Left ventricle myocardium superior (tissue), 1 donor: ENCODE results near the gene GPC6. TPM values are rescaled to one million over a fixed set of nuclear protein-coding genes. Genes with fewer than 3 reads are reported as not detected.
A peak's percentile ranks its signal among the peaks of the same experiment; 100 is the strongest.

Source experiments
- ATAC-seq: fragments of 200-7000 bp; cut with Tn5 transposase; one replicate; pipeline ENCODE4 v1.9.1; 2020; ENCODE audit warnings: mild to moderate bottlenecking, moderate library complexity
- DNase-seq: peaks from one replicate; pipeline ENCODE4 v3.0.0-alpha.2; 2020
- intact Hi-C: fragments of 100-400 bp; cut with micrococcal nuclease; formaldehyde crosslinking; loops from one replicate; pipeline ENCODE4 v1.11.0; 2022
- total RNA-seq: library from RNA; stranded (reverse); fragmentation: NEBNext Ultra II Directional; extraction: Animal tissue kit (Norgen Biotek cat#: 25700); gene quantifications from one replicate; pipeline ENCODE4 v1.2.1, GENCODE V29; 2021
- donor health status: DM: no; HTN: yes; CAD: no; lungs with severe emphysema.

Gene GPC6
- total RNA-seq, 1 donor from 2014 or later = 1.6 TPM

DNA sequence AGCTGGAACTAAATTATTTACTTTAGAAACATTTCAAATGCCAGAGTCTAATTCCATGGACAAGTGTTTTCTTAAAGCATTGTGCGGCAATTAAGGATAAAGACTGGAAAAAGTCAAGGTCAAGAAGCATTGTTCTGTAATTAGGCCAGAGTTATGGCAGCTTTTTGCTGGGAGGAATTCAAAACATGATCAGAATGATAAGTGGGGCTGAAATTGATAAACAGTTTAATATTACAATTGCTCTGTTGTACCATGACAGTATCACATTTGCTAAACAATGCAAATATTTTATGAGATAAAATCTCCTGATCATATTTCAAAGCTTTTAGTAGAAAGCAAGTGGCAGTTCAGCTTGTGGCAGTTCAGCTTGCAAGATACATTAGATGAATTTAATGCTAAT, 513.7 kb downstream of the GPC6 start:
- ATAC-seq = no peak

DNA sequence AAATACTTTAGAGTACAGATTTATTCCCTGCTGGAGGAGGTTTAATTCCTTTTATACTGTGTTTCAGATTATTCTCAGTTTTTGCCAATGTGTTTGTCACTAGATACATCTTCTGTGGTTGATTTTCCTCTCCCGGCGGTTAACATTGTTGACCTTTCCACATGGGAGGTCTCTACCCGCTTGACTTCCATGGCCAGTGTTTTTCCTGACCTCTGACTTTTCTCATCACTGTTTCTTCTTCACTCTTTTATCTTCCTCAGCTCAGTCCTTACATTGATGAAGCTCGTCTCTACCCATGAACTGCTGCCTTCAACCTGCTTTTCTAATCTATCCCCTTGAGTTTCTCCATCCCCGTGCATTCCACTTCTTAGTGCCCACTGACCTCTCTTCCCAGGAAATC, 517.4 kb downstream of the GPC6 start:
- intact Hi-C loops = no loop called here
- DNase-seq (no peak), ATAC-seq (no peak)

More for the DNA sequence above, 513.7 kb downstream of the GPC6 start:
- intact Hi-C loops = no loop called here
- no peak for DNase-seq

DNA sequence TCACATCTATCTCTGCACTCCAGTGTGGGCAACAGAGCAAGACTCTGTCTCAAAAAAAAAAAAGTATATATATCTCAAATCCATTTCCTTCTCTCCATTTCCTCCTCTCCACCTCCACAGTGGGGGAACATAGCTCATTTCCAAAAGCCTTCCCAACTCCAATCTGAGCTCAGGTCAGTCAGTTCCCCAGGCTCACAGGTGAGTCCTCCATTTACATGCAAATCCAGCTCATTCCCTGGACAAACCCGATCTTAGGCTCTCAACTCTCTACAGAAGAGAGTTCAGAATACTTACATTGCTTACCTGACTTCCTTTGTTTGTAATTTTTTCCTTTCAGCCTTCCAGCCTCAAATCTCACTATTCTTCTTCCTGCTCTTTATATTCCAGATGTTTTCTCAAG, 518.3 kb downstream of the GPC6 start:
- intact Hi-C loops = no loop called here
- no peak for ATAC-seq
- DNase-seq = no peak

DNA sequence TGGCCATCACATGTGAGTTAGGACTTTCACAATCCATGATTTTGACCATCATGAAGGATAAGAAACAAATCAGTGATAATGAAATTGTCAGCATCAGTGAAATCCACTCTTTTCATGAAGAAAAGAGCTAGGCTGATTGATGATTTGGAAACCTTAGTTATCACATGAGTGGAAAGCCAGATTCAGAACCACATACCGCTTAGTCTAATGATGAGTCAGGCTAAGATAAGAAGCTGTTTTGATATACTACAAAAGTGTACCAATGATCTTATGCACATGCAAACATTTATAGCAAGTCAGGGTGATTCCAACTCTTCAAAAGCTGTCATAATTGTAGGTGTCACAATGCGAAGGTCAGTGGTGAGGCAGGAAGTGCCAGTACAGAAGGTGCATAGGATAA, 519.3 kb downstream of the GPC6 start:
- intact Hi-C loops = no loop called here
- DNase-seq = no peak
- ATAC-seq = no peak

DNA sequence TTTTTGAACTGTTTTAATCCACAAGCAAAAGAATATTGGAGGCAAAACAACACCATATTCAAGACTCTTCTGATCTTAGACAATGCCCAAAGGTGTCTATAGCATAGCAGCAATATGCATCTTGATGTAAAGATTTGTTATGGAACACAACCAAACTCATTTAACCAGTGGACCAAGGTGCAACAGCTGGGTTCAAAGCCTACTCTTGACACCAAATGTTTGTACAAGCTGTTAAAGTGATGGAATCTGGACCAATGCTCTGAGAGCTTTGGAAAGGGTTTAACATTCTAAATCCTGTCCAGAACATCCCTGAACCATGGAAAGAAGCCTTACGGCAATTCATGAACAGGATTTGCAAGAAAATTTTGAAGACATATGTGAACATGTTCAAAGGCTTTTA, 520.0 kb downstream of the GPC6 start:
- intact Hi-C loops = no loop called here
- no peak for DNase-seq
- no peak for ATAC-seq

DNA sequence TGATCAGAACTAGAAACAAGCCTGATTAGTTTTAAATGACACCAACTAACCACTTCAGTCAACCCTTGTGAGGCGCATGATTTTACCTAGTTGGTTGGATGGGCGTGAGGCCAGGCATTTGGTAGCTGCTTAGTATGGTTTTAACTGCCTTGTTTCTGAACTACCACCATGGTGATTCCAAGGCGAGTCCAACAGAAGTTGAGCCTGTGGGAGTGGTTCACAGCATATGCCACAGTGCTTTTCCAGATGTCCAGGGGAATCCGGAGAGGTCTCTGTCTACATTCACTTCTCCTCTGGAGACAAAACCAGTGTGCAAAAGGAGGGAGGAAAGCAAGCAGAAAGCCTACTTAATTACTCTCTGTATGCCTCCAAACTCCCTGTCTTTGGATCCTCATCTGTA, 524.1 kb downstream of the GPC6 start:
- no peak for ATAC-seq
- no peak for DNase-seq
- intact Hi-C loops = no loop called here

DNA sequence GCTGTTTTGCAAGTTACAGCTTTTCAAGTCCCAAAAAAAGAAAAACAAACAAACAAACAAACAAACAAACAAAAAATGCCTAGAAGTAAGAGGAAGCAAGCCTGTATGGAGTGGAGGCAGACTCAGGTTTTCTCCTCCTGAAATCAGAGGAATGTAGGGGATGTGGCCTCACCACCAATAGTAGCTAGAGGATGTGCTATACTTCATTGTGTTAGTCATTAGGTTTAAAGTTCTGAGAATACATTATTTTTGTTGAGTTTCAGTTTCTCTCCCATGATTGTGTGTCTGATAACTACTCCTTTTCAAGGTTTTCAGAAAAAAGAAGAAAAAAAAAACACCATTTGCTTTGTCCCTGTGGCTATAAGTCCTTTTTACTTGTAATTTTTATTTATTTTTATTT, 524.5 kb downstream of the GPC6 start:
- ATAC-seq = no peak
- intact Hi-C loops = no loop called here
- DNase-seq = no peak

DNA sequence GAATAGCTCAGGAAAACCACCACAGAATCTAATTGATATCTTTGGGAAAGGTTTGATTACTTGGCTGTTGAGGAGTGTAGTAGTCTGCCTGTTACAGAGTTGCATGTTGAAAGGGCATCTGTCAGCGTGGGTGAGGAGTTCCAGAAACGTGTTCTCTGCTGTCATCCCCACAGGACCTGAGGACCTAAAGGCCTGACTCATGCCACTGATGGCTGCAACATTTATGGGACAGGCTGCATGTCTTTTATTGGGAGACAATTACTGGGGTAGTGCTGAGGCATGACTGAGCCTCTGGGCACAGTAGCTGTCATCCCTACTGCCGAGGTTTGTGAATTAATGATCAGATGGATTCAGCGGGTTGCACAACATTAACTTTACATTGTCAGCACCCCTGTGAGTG, 525.9 kb downstream of the GPC6 start:
- intact Hi-C loops = no loop called here
- peak; percentile 47 for ATAC-seq
- no peak for DNase-seq

DNA sequence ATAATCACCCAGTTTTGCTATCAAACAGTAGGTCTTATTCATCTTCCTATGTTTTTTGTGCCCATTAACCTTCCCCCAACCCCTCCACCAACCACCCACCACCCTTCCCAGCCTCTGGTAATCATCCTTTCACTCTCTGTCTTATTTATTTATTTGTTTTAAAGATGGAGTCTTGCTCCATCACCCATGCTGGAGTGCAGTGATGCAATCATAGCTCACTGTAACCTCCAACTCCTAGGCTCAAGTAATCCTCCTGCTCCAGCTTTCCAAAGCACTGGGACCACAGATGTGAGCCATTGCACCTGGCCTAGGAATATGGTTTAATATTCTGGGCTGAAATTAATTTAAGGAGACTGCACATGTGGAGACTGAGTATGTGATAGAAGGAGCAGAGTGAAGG, 527.0 kb downstream of the GPC6 start:
- intact Hi-C loops = no loop called here
- ATAC-seq (no peak), DNase-seq (no peak)

DNA sequence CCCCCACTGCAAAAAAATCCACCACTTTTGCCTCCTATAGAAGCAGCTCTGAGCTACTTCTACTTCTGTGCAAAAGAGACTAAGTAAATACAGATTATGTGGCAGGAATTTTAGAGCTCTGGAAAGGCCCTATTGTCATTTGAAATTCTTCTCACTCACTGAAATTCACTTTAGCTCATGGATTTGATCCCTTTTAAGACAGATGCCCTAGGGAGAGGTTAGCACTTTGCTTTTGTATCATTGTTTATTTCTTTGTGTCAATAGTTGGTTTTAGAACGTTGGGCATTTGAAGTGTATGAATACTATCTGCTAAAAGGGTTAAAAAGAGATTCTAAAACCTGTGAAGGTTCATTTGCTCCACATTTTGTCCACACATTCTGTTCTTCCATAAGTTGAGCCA, 528.7 kb downstream of the GPC6 start:
- intact Hi-C loops = no loop called here
- ATAC-seq (no peak), DNase-seq (no peak)

DNA sequence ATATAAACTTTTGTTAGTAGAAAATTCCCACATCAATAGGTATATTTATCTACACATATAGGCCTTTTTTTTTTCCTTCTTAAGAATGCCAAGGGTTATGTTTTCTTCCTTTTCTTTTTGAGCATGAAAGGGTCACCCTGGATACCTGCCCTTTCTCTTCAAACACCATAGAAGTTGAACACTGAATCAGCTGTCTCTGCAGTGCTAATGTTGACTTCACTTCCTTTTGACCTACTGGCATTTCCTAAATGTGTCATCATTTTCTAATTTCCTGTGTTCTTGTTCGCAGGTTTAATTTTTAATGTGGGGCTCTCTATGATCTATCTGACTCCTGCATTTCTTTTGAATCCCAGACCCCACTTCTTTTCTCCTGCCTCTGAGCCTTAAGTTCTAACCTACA, 532.0 kb downstream of the GPC6 start:
- intact Hi-C loops = no loop called here
- DNase-seq (no peak), ATAC-seq (no peak)

DNA sequence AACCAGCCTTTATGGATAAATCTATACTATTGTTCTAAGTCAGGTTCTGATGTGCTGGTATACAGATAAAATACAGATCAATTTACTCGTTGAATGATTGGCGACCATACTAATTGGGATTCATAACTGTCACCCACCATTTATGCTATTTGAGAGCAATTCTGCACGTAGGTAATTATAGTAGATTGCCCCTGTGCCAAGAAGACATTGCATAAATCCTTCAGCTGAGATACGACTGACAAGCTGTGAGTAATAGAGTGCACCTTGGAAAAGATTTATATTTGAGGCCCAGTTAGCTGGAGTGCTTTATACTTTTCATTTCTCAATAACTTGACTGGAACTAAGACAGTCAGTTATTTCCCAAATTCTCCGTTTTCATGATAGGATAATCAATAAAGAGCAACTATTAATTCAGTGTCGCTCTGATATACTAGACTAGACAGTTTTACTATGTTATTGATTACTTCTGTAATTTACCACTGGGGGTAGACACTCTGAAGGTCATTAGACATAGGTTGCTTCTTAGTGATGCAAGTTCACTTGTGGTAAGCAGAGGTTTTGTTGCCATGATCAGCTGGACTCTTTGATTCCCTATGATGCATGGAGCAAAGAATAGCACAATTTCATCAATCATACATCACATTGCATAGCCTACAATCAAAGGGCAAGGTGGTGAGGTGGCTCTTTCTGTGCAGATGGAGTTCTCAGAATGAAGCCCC, 536.3 kb downstream of the GPC6 start:
- no peak for DNase-seq
- intact Hi-C loops = no loop called here
- ATAC-seq = no peak

DNA sequence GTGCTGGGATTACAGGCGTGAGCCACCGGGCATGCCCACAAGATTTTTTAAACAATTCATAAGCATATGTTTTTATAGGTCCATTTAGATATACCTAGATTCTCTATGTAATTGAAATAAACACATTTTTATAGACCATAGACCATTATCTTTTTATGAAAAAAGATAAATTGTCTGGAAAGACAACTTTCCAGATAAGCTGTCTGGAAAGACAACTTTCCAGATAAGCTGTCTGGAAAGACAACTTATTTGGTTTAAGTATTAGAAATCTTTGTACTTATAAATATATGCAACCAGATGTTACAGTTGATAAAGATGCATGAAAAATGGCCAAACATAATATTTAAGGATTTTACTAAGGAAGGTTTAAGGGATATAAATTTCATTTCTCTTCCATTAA, 538.5 kb downstream of the GPC6 start:
- no peak for DNase-seq
- ATAC-seq = no peak
- intact Hi-C loops = no loop called here

DNA sequence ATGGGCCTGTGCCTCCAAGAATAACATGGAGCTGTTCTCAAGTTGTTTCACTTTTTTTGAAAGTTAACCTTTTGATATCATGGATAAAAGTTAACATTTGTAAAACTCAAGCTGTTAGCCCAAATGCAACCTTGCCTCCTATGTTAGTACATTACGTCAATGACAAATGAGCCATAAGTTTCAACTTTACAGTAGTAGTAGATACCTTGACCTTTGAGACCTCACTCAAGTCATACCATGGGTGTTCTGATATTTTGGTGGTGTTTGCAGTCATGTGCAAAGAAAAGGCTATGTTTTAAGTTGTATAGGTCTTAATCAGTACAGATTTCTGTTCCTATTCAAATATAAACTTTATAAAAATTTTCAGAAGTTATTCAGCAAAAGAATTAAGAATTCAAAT, 539.2 kb downstream of the GPC6 start:
- no peak for ATAC-seq
- no peak for DNase-seq
- intact Hi-C loops = no loop called here

DNA sequence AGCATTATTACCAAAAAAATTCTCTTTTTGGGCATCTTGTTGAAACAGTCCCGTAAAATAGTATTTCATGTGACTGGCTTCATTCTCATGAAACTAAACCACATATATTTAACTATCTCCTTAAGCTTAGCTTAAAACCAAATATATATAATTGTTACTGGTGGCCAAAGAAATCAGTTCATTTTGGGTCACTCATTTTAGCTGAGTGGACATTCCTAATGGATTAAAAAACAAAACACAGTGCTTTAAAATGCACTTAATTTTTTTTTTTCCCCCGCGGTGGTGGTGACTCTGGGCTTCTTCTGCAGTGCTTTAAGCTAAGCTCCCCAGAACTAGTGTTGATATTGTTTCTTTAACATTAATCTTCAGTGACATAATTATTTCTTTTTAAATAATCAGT, 540.1 kb downstream of the GPC6 start:
- ATAC-seq = no peak
- intact Hi-C loops = no loop called here
- no peak for DNase-seq

DNA sequence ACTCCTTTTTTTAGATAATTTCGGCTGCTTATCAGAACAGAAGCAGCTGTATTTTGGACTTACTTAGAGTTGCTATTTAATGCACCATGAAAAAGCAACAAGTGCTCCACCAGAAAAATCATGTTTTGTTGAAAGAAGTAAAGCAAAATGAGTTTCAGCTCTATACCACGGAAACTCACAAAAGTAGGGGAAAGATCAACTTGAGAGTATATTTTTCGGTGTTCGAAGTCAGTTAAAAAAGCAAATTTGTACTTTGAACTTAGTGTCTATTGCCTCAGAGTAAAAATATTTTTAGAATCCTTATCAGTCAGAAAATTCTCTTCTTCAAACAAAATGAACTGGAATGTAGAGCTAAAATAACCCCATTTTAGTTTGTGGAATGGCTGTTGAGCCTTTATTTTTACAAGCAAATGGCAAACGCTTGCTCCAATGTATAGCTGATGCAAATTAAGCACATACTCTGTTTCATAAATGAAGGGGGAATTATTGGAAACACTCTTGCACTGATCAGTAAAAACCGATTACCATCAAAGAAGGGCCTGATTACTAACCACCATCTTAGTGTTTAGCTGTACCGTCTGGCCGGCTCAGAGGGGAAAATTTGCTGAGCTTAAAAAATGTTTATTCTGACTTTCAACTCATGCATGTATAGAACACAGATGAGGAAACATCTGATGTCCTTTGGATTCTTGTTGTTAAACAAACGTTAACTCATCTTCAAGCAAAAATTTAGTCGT, 540.7 kb downstream of the GPC6 start:
- intact Hi-C loops = no loop called here
- no peak for ATAC-seq
- DNase-seq = no peak

DNA sequence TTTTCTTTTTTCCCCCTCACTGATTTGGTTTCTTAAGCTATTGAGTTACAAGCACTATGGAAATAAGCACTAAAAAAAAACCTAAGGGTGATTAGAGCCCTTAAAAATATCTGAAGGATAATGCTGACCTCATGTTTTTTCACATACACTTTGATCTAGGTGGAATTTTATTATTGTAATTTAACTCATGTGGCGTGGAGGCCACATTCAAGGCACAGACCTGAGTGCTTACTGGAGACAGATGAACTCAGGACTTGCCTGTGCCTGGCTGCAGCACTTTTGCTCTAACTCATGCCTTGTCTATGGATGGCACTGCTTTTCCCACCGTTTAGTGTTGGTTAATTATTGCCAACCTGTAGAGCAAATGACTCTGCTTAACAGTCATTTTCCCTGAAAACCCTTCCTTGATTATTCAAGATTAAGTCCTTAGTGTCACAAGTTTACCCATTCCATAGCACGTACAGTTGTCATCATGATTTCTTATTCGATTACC, 541.4 kb downstream of the GPC6 start:
- DNase-seq (no peak), ATAC-seq (no peak)
- intact Hi-C loops = no loop called here

DNA sequence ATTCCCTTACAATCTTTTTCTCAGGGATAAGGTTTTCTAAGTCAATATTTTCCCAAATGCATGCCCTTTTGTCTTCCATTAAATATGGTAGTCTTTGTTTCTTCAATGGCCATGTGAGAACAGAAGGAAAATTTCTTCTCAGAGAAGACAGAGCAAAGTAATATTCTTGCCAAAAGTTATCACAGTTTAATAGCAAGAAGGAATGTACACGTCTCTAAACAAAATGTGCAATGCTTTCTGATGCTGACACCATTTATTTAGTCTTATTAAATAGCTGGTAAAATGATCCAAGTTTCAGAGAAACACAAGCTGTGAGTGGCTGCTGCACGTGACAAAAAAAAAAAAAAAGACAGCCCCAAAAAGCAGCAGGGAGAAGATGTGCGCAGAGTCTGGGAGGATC, 542.5 kb downstream of the GPC6 start:
- intact Hi-C loops = no loop called here
- ATAC-seq = peak; percentile 36
- DNase-seq = no peak

DNA sequence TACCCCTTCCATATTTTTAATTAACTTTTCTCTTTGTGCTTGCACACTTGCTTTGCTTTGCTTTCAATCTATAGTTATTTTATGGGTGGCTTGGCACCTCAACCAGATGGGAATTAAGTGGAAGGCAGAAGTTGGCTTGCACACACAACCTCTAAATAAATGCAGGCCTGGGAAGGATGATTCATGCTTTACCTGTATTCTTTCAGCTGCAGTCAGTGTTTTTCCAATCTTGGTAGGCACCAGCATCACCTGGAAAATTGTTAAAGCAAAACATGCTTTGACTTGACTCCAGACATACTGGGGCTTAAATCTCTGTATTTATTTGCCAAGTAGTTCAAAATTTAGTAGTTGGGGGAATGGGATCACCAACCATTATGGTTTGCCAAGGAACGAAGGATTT, 543.0 kb downstream of the GPC6 start:
- DNase-seq (no peak), ATAC-seq (no peak)
- intact Hi-C loops = no loop called here

DNA sequence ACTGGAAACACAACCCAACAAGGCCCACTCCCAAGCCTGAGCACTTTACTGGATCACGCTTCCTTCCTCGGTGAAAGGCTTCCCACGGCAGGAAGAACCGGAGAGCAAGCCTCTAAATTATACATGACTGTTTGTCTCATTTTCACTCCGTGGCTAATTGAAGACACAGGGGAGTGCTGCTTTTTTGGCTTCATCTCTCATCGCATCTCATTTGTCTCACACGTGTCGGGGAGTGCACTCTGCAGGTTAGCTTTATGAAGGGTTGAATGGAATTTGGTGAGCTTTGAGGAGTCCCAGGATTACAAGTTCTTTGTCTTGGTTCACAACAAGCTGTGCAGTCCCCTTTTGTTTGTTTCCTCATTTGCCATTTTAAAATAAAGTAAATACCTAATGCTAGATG, 544.6 kb downstream of the GPC6 start:
- intact Hi-C loops = no loop called here
- DNase-seq = no peak

DNA sequence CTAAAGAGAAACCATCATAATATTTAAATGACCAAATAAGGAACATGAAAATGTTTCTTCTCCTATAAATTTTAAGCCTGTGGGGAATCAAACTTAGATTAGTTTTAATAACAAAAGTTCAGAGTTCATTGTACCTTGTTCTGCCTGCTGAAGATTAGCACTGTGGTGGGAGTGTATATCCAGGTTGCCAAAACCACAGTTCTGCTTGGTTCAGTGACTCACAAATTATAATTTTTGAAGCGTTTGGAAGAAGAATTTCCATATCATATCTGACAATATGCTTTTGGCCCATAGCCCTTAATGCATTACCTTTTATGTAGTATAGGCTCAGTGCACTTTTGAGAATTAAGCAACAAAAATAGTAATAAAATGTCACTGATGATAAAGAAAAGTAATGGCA, 545.2 kb downstream of the GPC6 start:
- intact Hi-C loops = no loop called here
- DNase-seq (no peak), ATAC-seq (no peak)

More for the DNA sequence above, 544.6 kb downstream of the GPC6 start:
- no peak for ATAC-seq
